GM12892 (cell line): ENCODE measurements around the gene C1GALT1.
A peak's percentile ranks its signal among the peaks of the same experiment; 100 is the strongest.
"Not testable (repeated sequence)": the region's sequence is repeated elsewhere in the genome, so short reads cannot be mapped to it uniquely, and the experiment has no call there.

Source experiments
- DNase-seq: peaks from one replicate; pipeline ENCODE4 v3.0.0; 2011; ENCODE audit not compliant: insufficient read length
- FAIRE-seq: peaks from 2 replicates; lab custom pipeline; 2011; peaks lifted over from hg19 to GRCh38; lab: Jason Lieb, UNC
- POLR2A ChIP-seq: IDR thresholded peaks from 2 replicates; pipeline ENCODE4 v1.6.1; 2011; ENCODE audit warnings: low read depth, low read length, control low read depth
- POLR2AphosphoS5 ChIP-seq: IDR thresholded peaks from 2 replicates; pipeline ENCODE4 v1.6.1; 2011; ENCODE audit warnings: low read depth, low read length, control low read depth
- TAF1 ChIP-seq: IDR thresholded peaks from 2 replicates; pipeline ENCODE4 v1.6.1; 2011; ENCODE audit warnings: low read depth, mild to moderate bottlenecking, control low read depth, low read length, borderline replicate concordance

The C1GALT1 gene

GRCh38 chr7:7188091-7188490, 5.7 kb downstream of the C1GALT1 start:
- TF ChIP-seq TAF1 (no peak), POLR2AphosphoS5 (no peak), POLR2A (no peak)
- no peak for FAIRE-seq
- no peak for DNase-seq

- FAIRE-seq, result no peak
- TF ChIP-seq TAF1 (no peak), POLR2AphosphoS5 (no peak), POLR2A (no peak)
Observed at GRCh38 chr7:7188742-7189141, 6.4 kb downstream of the C1GALT1 start.

DNA sequence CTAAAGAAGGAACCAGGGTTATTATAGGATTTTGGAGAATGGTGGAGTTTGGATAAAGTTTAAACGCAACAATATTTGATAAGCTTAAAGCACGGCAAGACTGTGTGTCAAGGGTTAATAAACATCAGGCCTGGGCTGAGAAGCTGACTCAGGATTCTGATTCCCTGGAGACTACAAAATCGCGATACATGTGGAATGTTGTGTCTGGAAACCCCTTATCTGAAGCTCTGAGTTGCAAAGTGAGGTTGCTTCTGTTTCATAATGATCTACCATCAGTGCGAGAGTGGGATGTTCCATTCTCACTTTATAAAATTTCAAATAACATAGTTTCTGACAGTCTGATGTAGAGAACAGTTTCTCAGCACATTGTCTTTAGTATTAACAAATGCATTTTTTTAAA, 7.8 kb downstream of the C1GALT1 start:
- FAIRE-seq (no peak), DNase-seq (no peak)
- TF ChIP-seq TAF1 (no peak), POLR2A (no peak)

More at GRCh38 chr7:7188742-7189141, 6.4 kb downstream of the C1GALT1 start:
- DNase-seq, result no peak

GRCh38 chr7:7191137-7191536, 8.8 kb downstream of the C1GALT1 start:
- TF ChIP-seq POLR2A, result no peak
- no peak for TF ChIP-seq TAF1
- TF ChIP-seq POLR2AphosphoS5, result no peak
- FAIRE-seq, result no peak
- DNase-seq, result no peak

DNA sequence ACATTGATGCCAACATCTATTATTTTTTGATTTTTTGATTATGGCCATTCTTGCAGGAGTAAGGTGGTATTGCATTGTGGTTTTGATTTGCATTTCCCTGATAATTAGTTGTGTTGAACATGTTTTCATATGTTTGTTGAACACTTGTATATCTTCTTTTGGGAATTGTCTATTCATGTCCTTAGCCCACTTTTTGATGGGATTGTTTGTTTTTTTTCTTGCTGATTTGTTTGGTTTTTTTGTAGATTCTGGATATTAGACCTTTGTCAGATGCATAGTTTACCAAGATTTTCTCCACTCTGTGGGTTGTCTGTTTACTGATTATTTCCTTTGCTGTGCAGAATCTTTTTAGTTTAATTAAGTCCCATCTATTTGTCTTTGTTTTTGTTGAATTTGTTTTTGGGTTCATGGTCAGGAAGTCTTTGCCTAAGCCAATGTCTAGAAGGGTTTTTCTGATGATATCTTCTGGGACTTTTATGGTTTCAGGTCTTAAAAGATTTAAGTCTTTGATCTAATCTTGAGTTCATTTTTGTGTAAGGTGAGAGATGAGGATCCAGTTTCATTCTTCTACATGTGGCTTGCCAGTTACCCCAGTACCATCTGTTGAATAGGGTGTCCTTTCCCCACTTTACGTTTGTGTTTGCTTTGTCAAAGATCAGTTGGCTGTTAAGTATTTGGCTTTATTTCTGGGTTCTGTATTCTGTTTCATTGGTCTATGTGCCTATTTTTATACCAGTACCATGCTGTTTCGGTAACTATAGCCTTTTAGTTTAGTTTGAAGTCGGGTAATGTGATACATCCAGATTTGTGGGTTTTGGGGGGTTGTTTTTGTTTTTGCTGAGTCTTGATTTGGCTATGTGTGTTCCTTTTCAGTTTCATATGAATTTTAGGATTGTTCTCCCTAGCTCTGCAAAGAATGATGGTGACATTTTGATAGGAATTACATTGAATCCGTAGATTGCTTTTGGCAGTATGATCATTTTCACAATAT, 10.7 kb downstream of the C1GALT1 start:
- not testable (repeated sequence) for DNase-seq, FAIRE-seq

GRCh38 chr7:7199592-7199991, 17.2 kb downstream of the C1GALT1 start:
- DNase-seq, FAIRE-seq: not testable (repeated sequence)

- FAIRE-seq, DNase-seq: not testable (repeated sequence)
Observed at GRCh38 chr7:7200255-7200654, 17.9 kb downstream of the C1GALT1 start.

DNA sequence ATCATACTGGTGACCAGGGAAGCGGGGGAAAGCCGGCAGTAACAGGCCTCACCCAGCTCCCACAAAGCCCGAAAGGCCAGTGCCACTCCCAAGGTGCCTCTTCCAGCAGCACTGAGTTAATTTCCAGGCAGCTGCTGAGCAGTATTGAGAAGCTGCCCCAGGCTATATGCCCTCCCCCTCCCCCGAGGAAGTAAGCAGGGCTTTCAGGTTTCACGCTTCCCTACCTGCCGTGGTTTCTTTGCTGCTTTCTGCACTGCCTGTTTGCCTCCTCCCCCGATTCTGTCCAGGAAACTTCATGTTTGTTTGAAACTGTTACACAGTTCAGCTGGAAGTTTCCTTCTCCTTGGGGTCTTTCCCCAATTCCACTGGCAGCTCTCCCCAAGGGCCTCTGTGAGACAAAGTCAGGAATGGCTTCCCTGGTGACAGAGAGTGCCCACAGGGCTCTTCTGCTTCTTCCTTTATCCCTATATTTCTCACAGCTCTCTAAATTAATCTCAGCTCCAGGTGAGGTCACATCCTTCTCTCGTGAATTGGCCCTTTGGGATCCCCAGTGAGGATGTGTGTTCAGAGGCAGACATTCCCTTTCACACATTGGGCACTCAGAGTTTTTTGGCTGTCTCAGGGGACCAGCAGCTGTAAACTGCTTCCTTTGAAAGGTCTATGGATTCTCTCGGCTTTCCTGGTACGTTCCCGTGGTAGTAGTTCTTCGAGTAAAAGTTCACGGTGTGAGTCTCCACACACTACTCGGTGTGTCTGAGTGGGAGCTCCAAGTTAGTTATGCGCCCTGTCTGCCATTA, 19.4 kb downstream of the C1GALT1 start:
- TF ChIP-seq POLR2A (no peak), TAF1 (no peak), POLR2AphosphoS5 (no peak)
- peak; percentile 23 for DNase-seq
- FAIRE-seq, result peak; percentile 95

DNA sequence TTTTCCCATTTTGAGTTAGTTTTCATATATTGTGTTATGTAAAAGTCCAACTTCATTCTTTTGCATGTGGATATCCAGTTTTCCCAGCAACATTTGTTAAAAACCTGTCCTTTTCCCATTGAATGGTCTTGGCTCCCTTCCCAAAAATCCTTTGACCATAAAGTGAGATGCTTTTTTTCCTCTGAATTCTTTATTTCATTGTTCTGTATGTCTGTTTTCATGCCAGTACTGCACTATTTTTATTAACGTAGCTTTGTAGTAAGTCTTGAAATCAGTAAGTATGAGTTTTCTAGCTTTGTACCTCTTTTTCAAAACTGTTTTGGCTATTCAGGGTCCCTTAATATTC, 20.0 kb downstream of the C1GALT1 start:
- no peak for FAIRE-seq
- TF ChIP-seq POLR2AphosphoS5, result no peak
- TF ChIP-seq POLR2A, result no peak
- DNase-seq, result no peak

DNA sequence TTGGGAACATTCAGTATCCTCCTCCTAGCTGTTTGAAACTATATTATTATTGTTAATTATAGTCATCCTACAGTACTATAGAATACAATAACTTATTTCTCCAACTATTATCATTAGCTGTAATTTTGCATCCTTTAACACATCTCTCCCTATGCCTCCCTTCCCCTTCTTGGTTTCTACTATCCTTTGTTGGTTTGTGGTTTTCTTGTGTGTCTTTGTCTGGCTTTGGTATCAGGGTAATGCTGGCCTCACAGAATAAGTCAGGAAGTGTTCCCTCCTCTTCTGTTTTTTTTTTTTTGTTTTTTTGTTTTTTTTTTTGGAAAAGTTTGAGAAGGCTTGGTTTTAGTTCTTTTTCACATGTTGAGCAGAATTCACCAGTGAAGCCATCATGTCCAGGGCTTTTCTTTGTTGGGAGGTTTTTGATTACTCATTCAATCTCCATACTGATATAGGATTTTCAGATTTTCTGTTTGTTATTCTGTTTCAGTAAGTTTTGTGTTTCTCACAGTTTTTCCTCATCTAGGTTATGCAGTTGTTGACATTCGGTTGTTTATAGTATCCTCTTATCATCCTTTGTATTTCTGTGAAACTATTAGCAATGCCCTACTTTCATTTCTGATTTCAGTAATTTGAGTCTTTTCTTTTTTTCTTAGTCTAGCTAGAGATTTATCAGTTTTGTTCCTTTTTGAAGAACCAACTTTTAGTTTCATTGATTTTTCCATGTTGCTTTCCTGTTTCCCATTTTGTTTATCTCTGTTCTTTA, 21.6 kb downstream of the C1GALT1 start:
- TF ChIP-seq TAF1 (no peak), POLR2AphosphoS5 (no peak), POLR2A (no peak)
- DNase-seq, result no peak
- no peak for FAIRE-seq

- TF ChIP-seq POLR2A (no peak), TAF1 (no peak), POLR2AphosphoS5 (no peak)
- FAIRE-seq, result no peak
- DNase-seq, result no peak
Observed at GRCh38 chr7:7207876-7208275, 25.5 kb downstream of the C1GALT1 start.

- no peak for FAIRE-seq
- no peak for DNase-seq
- no peak for TF ChIP-seq POLR2A
- TF ChIP-seq TAF1, result no peak
- no peak for TF ChIP-seq POLR2AphosphoS5
Observed at GRCh38 chr7:7208520-7208919, 26.2 kb downstream of the C1GALT1 start.
